Kidney tubule cell (primary cell): ENCODE measurements around the gene TLCD4.
"Not testable (repeated sequence)": the region's sequence is repeated elsewhere in the genome, so short reads cannot be mapped to it uniquely, and the experiment has no call there.

Experiments
- DNase-seq: peaks from one replicate; pipeline ENCODE4 v3.0.0-alpha.2; 2018; ENCODE audit warnings: low spot score

Gene TLCD4, protein sequence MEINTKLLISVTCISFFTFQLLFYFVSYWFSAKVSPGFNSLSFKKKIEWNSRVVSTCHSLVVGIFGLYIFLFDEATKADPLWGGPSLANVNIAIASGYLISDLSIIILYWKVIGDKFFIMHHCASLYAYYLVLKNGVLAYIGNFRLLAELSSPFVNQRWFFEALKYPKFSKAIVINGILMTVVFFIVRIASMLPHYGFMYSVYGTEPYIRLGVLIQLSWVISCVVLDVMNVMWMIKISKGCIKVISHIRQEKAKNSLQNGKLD

DNA sequence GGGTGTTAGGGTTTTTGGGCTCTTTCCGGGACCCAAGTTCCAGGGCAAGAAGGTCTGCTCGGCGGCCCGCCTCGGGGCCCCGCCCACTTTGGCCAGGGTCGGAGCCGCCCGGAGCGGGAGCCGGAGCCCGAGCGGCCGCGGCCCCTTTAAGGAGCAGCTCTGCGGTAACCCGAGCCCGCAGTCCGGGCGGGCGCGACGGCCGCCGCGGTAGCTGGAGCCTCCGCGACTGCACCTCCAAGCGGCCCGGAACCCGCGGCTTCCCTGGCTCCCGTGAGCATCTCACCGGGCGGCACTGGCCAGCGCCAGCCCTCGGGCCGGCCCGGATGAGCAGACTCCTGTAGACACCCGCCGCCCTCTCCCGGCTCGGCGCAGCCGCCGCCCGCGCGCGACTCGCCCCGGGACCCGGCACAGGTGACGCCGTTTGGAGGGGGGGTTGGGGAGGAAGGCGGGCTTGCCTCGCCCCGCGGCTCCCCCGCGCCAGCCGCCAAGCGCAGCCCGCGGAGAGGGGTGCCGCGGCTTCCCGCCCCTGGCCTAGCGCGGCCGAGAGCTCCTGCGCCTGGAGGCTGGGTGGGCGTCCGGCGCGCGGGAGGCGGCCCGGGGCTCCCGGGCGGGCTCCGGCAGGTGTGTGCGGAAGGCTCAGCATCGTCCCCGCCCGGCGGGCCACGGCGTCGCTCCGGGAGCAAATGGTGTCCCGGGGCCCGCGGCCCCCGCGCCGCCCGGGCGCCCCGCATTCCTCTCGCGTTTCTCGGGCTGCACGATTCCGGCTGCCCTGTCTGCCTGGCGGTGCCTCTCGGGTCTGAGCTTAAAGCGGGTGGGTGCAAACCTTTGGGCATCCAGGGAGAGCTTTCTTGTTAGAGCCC is at the start of gene TLCD4:
TLCD4 (plus strand) TSS at position 149 of the 860 bp plus-strand sequence. CDS start 26,547 bp downstream, outside the sequence.
- DNase-seq: peak; percentile 74

DNA sequence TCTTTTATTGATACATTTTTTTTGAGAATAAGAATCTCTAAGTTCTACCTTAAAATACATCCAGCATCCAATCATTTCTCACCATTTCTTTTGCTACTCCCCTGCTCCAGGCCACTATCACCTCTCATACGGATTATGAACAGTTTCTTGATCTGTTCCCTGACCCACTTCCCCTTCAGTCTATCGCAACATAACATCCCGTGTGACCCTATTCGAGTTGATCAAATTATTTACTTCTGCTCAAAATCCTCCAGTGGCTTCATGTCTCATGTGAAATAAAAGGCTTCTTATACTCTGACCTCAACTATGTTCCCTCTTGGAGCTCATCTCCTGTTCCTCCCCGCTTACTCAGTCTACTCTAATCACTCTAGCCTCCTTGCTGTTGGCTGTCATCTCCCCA is 49.6 kb upstream of the TLCD4 start:
- no peak for DNase-seq

DNA sequence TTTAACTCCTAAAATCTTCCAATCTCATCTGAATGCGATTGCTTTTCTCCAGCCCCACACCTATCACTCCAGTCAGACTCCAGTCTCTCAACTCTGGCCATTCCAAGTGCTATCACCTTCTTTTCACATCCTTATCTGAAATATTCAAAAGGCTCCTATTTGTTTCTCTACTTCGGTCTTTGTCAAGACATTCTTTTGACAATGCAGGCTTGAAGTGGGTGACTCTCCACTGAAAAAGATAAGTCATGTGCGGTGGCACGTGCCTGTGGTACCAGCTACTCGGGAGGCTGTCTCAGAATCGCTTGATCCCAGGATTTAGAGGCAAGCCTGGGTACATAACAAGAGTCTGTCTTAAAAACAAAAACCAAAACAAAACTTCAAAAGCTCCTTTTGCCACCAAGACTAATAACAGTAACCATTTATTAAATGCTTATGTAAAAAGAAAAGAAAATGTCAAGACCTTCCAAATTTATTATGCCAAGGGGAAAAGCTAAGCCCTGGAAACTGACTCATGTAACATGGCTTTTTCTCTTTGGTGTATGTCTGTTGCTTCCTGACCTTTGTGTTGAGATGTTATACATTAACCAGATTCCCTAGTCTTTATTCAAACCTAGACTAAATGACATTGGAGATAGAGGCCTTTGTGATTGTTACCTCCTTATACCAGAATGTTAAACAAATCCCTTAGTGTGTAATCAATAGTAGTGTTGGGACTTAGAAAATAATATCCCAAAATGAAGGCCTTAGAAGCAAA is 48.0 kb upstream of the TLCD4 start:
- peak; percentile 74 for DNase-seq

DNA sequence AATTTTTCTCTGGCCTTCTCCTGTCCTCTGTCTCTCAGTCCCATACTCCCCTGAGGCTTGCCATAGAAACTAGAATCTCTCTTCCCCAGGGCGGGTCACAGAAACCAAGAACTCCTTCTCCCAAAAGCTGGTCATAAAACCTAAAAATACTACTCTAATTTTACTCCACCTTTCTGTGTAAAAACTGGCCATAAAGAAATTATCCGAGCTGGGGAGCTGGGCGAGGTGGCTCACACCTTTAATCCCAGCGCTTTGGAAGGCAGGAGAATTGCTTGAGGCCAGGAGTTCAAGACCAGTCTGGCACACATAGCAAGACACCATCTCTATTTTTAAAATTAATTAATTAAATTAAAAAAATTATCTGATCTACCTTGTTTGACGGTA is 47.5 kb upstream of the TLCD4 start:
- no peak for DNase-seq

DNA sequence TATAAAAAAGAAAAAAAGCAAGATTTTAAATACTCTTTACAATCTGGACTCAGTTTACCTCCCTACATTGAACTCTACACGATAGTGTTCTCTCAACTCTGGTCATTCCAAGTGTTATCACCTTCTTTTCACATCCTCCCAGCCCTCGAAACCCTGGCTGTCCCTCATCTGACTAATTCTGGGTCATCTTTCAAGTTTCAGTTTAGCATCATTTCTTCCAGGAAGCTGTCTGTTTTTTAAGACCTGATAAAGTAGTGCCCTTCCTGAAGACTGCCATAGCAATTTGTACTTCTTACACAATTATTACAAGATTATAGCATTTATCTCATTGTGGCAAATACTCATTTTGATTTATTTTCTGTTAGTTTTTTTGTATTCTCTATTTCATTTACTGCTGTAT is 45.6 kb upstream of the TLCD4 start:
- peak; percentile 44 for DNase-seq

DNA sequence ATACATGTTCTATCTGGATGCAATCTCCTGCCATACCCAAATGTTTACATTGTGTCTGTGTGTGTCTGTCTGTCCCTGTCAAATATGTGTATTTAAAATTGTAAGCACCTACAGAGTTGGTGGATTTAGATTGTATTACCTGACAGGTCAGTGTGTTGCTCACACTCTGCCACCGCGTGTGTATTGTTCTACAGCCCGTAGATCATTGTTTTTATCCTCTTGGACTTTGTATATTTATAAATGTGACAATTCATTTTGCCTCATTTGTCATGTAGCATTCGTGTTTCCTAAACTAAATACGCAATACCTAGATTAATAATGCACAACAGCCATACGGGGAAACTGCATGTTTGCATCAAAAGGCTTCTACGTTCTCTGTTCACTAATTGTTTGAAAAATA is 45.0 kb upstream of the TLCD4 start:
- DNase-seq: no peak

DNA sequence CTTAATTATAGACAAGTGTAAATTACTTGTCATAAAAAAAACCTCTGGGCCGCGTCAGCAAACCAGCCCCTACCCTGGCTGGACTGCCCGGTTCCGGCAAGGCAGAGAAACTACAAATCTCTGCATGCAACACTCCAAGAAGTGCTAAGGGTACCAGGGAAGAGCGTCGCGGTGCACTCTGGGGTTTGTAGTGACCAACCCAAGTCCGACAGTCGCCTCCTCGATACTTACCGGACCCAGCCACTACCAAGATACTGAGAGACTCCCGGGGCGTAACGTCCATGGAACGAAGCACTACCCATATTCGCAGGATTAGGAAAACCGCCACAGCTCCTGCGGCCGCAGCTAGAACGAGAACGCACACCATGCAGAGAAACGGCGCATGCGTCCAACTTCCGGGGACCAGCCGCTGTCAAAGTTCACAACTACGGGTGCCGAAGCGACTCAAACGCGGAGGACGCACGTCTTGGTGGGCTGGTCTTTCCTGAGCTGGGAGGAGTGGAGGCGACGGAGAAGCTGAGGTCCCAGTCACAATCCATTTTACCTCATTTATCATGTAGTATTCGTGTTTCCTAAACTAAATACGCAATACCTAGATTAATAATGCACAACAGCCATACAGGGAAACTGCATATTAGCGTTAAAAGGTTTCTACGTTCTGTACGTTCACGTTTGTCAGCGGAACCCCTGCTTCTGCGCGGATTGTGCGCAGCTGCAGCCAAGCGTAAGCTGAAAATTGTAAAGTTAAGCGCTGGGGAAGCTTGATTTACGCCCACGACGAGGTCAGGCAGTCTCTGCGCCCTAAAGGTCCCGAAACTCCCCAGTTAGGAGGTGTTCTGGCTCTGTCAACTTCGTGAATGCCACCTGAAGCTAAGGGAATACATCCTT is 44.4 kb upstream of the TLCD4 start, which contains the start of gene ALG14:
ALG14 (minus strand) TSS at position 420 of the 888 bp plus-strand sequence; CDS start at position 367, 53 bp downstream.
- DNase-seq: peak; percentile 95

DNA sequence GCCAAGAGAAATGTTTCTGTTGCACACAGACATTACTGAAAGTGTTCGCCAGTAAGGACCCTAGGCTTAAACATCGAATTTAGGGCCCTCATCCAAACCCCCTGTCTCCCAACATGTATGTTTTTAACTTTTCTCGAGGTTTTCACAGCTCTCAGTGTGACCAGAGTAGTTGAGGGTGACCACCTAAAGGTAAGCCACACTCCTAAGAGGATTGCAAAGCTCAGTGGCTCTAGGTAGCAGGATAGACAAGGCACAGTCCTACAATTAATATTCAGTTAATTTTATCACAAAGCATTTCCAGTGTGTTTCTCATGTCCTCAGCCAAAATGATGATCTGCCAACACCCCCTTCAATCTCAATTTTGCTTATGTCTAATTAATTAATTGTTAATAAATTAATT is 43.7 kb upstream of the TLCD4 start:
- DNase-seq: no peak

DNA sequence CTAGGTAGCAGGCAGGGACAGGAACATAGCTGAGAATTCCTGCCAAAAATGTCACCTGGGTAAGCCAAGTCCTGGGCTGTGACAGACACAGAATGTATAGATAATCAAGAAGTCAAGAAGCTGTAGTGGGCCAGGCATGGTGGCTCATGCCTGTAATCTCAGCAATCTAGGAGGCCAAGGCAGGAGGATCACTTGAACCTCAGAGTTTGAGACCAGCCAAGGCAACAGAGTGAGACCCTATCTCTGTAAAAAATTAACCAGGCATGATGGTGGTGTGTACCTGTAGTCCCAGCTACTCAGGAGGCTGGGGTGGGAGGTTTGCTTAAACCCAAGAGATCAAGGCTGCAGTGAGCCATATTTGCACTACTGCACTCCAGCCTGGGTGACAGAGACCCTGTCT is 41.1 kb upstream of the TLCD4 start:
- DNase-seq: no peak

DNA sequence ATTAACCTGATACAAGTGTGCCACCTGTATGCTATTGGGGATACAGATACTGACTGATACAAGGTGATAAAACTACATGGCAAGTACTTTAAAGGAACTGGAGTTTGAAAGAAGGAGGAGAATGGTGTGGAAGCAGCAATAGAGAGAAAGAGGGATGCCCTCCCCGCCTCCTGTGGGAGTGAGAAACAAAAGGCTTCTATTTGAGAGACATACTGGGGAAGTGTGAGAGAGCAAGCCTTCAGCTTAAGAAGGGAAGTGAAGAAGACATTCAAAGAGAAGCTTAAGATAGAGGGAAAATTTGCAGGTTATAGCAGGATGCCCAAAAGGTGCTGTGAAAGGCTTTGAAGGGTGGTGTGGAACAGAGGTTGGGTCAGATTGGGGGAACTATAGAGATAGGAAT is 36.7 kb upstream of the TLCD4 start:
- DNase-seq: no peak

DNA sequence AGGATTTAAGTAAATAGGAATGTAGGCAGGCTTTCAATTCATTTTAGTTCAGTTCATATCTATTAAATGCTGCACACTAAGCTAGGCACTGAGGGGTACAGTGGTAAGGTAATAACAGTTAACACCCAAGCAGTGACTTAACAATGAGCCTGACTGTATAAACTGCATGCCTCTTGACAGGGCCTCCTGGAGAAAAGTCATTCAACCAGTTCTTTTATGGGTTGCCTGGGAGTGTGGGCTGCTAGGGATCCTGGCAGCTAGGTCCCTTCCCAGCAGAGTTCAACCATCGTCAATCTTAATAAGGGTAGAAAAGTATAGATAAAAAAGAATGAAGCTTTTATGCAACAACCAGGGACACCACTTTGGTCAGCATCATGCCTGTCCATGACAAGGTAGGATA is 36.3 kb upstream of the TLCD4 start:
- no peak for DNase-seq

DNA sequence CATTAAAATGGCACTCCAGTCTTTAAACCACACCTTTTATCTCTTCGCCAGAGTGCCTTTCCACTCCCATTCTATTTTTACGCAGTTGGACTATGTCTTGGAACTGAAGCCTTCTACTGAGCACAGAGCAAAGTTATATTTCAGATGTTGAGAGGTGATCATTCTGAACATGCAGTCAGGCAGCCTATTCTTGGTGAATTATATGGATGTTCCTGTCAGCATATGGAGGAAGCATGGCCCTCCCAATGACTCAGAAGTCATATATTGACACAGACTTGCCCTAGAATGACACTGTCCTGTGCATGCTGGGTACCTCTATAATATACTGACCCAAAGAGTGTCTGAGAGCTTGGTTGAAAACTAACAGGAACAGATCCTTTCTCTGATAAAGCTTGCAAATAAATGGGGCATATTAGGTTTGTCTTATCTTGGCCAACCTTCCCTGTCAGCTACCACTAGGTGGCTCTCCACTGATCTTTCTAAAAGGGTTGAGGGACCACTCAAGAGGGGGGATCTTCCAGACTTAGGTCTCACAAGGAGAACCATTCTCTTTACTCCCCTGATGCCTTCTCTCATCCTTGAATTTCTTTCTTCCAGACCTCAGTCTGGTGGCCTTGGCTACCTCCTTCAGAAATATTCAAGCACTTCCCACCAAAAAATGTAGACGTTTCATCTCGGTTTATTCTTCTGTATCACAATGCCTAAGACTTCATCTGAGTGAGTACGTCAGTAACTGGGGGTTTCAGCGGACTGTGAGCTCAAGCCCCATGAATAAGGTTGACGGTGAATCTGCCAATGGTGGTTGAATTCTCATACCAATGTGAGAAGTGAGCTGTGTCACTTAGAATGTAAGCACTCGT is 32.6 kb upstream of the TLCD4 start:
- peak; percentile 33 for DNase-seq

DNA sequence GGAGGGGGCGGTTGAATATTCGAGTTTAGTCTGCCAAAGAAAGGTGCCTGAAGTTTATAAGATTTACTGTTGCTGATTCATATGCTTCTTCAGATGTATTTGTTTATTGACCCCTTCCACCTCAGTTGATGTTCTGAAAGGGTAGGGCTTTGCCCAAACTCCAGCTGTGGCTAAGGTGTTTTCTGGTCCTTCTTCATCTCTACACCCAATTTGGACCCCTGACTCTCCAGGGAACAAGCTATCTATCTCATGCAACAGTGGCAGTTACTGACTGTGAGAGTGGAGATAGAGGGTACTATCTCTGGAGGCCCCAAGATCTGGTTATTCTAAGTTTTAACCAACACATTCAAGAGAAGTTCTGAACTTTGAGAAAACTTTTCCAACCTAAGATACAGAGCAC is 31.8 kb upstream of the TLCD4 start:
- no peak for DNase-seq

DNA sequence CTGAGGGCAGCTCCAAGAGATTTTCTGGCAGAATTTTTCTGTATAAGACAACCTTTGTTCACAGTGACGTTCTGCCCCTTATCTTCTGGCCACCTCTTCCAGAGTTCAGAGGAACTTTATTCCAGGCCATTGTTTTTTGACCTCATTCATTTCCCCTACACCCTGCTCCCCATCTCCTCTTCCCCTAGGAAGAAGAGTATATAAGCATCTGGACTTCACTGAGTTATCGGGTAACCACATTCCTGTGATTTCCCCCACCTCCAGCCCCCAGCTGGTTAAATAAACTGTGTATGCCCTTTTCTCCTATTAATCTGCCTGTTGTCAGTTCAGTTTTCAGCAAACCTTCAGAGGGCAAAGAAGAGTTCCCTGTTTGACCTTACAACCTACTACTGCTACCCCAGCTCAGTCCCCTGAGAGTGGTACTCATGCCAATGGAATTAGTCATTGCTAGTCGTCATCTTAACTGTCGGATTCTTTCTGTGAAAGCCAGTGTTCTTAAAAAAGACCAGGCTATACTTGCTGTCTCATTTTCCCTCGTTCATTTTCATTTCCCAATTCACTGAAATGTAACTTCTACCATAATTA is 30.1 kb upstream of the TLCD4 start:
- DNase-seq: peak; percentile 83

DNA sequence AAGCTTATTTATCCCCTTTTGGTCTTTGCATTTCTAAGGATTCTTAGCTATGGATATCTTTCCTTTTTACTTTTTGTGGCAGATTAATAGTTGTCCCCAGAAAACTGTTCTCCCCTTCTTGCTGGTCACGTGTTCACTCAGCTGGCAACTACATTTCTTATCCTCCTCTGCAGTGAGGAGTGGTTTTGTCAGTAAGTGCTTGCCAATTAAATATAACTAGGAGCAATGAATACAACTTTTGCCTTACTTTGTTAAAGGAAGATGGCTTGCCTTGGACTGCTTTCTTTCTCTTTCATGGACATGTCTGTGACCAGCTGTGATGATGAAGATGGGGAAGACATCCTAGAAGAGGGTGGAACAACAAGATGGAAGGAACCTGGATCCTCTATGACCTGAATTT is 28.9 kb upstream of the TLCD4 start:
- DNase-seq: no peak

DNA sequence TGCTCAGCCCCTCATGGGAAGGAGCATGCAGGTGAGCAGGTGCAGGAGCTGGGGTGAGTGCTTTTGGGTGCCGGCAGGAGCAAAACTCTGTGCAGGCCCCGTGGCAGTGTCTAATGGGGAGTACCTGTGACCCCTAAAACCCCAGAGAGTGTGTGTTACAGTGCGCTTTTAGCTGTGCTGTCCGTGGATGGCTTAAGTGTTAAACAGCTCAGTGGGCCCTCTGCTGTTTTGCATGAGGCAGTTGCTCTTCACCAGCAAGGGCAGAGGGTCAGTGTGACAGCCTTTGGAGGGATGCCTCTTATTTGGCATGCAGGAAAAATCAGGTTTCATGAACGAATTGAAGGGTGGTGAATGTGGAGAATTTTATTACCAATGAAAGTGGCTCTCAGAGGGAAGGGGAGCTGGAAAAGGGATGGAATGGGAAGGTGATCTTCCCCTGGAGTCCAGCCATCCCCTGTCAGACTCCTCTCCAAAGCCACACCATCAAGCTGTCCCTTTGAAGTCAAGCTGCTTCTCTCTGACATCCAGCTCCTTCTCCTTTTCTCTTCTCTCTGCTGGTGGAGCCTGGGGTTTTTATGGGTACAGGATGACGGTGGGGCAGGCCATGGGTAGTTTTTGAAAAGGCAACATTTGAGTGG is 27.4 kb upstream of the TLCD4 start:
- DNase-seq: no peak

DNA sequence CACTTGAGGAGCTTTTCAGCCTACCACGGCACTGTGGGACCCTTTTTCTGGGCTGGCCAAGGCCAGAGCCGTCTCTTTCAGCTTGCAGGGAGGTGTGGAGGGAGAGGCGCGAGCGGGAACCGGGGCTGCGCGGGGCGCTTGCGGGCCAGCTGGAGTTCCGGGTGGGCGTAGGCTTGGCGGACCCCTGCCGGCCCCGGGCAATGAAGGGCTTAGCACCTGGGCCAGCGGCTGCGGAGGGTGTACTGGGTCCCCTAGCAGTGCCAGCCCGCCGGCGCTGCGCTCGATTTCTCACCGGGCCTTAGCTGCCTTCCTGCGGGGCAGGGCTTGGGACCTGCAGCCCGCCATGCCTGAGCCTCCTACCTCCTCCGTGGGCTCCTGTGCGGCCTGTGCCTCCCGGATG is 25.9 kb upstream of the TLCD4 start:
- not testable (repeated sequence) for DNase-seq

DNA sequence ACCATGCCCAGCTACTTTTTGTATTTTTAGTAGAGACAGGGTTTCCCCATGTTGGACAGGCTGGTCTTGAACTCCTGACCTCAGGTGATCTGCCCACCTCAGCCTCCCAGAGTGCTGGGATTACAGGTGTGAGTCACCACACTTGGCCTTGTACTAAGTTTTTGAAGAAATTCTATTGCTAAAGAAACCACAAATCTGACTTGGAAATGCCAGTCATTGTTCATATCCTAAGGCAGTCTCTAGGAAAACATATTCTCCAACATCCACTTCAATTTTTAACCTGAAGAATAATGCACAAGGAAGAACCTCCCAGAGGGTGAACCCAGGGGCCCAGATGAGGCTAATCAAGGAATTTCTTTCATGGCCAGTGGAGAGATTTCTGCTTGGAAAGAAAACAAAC is 24.3 kb upstream of the TLCD4 start:
- DNase-seq: peak; percentile 39

DNA sequence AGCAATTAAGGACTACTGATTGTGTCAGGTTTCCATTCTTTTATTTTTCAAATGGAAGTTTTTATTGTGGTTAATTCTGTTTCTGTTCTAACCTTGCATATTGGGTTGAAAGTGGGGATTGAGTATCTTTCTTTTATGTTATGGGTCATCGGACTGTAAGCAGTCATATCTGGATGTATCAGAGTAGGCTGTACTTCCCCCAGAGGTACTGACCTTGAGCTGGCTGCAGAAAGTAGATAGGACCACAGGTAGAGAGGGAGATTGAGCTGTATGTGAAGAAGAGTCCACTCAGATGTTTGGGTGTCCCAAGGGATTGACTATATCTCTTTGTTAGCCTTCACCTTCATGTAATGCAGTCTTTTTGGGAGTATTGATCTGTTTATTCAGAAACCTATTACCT is 23.9 kb upstream of the TLCD4 start:
- no peak for DNase-seq

DNA sequence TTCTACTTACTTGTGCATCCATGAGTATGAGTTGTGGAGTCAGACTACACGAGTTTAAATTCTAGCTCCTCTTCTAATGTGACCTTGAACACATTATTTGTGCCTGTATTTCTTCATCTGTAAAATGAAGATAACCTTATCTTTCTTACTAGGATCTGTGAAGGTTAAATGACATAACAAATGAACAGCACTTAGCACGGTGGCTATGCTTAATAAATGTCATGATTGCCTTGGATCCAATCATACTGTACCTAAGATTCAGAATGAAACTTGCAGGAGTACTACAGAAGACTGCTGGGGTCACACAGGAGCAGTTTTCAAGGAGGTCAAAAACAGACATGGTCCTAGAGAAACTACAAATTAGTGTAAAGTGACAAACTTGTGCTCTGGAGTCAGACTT is 22.2 kb upstream of the TLCD4 start:
- no peak for DNase-seq
